ENCODE measurements around the gene TSHZ2.

Gene TSHZ2

GRCh38 chr20:53328961-53329360 is 356.8 kb downstream of the TSHZ2 start:
- Mint-ChIP-seq H3K4me3 (no peak overlapping the region), H3K27me3 (ENCODE audit: low read depth) (no peaks in the 10 kb centered on the region), H3K36me3 (ENCODE audit: low read depth) (no peaks in the 10 kb centered on the region), H3K27ac (no peak overlapping the region), H3K4me1 (ENCODE audit: low read depth) (peaks cover 1% of the 10 kb centered on the region), H3K9me3 (no peaks in the 10 kb centered on the region)

DNA sequence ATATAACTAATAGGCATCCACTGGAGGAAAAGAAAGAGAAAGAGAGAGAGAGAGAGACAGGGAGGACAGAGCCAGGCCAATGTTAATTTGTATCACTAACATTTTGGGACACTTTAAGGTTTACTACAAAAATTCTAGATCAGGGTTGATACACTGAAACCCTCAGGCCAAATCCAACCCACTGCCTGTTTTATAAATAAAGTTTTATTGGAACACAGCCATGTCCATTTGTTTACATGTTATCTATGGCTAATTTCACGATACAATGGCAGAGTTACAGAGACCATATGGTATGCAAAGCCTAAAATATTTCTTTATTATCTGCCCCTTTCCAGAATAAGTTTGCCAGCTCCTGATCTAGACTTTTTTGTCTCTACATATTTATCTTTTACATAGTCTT is 357.6 kb downstream of the TSHZ2 start:
- Mint-ChIP-seq H3K27ac (no peak overlapping the region), H3K27me3 (ENCODE audit: low read depth) (no peaks in the 10 kb centered on the region), H3K9me3 (no peaks in the 10 kb centered on the region), H3K4me1 (ENCODE audit: low read depth) (peaks cover 2% of the 10 kb centered on the region), H3K4me3 (no peak overlapping the region), H3K36me3 (ENCODE audit: low read depth) (no peaks in the 10 kb centered on the region)

GRCh38 chr20:53330601-53331140 is 358.5 kb downstream of the TSHZ2 start:
- Mint-ChIP-seq H3K27me3 (ENCODE audit: low read depth) (no peaks in the 10 kb centered on the region), H3K4me1 (ENCODE audit: low read depth) (peaks cover 2% of the 10 kb centered on the region)

GRCh38 chr20:53331151-53331973 is 359.2 kb downstream of the TSHZ2 start:
- H3K9me3 Mint-ChIP-seq, result no peaks in the 10 kb centered on the region
- peaks cover 2% of the 10 kb centered on the region for H3K4me1 Mint-ChIP-seq (ENCODE audit: low read depth)
- no peaks in the 10 kb centered on the region for H3K36me3 Mint-ChIP-seq (ENCODE audit: low read depth)
- no peaks in the 10 kb centered on the region for H3K27me3 Mint-ChIP-seq (ENCODE audit: low read depth)
- H3K4me3 Mint-ChIP-seq, result no peak overlapping the region
- no peak overlapping the region for H3K27ac Mint-ChIP-seq

More at GRCh38 chr20:53330601-53331140, 358.5 kb downstream of the TSHZ2 start:
- H3K36me3 Mint-ChIP-seq (ENCODE audit: low read depth), result no peaks in the 10 kb centered on the region
- H3K9me3 Mint-ChIP-seq, result no peaks in the 10 kb centered on the region
- no peak overlapping the region for H3K4me3 Mint-ChIP-seq
- no peak overlapping the region for H3K27ac Mint-ChIP-seq

DNA sequence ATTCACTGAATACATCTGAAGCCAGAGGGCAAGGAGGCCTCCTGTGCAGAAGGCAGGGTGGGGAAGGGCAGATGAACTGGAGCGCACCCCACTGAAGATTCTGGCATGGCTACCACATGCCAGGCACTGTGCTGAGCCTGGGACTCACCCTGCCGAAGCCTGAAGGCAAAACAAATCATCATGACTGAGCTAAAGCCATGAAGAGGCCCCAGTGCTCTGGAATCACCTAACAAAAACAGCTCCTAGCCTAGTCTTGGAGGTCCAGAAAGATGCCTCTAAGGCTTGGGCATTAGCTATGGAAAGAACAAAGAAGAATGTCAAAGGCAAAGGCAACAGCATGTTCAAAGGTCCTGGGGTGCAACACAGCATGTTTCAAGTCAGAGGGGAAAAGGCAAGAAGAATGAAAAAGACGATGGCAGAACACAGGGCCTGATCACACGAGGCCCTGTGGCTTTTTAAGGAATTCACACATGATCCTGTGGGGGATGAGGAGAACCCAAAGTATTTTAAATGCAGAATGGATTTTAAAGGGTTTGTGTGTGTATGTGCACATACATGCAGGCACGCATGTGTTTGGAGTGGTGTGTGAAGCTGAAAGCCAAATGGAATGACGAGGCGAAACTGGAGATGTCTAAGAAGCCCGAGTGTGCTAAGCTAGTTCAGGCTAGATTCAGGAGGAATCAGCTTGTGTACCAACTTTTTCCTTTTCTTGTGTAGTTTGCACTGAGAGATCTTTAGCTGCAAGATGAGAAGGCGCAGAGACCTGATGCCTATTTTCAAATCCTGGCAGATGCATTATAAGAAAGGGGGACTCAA is 360.1 kb downstream of the TSHZ2 start:
- H3K9me3 Mint-ChIP-seq, result no peaks in the 10 kb centered on the region
- H3K4me1 Mint-ChIP-seq (ENCODE audit: low read depth), result peaks cover 2% of the 10 kb centered on the region
- H3K4me3 Mint-ChIP-seq, result no peak overlapping the region
- no peaks in the 10 kb centered on the region for H3K36me3 Mint-ChIP-seq (ENCODE audit: low read depth)
- H3K27me3 Mint-ChIP-seq (ENCODE audit: low read depth), result no peaks in the 10 kb centered on the region
- no peak overlapping the region for H3K27ac Mint-ChIP-seq

- H3K27me3 Mint-ChIP-seq (ENCODE audit: low read depth), result no peaks in the 10 kb centered on the region
- peaks cover 2% of the 10 kb centered on the region for H3K4me1 Mint-ChIP-seq (ENCODE audit: low read depth)
- no peaks in the 10 kb centered on the region for H3K36me3 Mint-ChIP-seq (ENCODE audit: low read depth)
- no peak overlapping the region for H3K27ac Mint-ChIP-seq
- H3K9me3 Mint-ChIP-seq, result no peaks in the 10 kb centered on the region
- H3K4me3 Mint-ChIP-seq, result no peak overlapping the region
Observed at GRCh38 chr20:53334861-53335260, 362.7 kb downstream of the TSHZ2 start.

- H3K4me1 Mint-ChIP-seq (ENCODE audit: low read depth), result peaks cover 2% of the 10 kb centered on the region
- no peak overlapping the region for H3K27ac Mint-ChIP-seq
- no peaks in the 10 kb centered on the region for H3K9me3 Mint-ChIP-seq
- H3K36me3 Mint-ChIP-seq (ENCODE audit: low read depth), result no peaks in the 10 kb centered on the region
- H3K4me3 Mint-ChIP-seq, result no peak overlapping the region
- H3K27me3 Mint-ChIP-seq (ENCODE audit: low read depth), result no peaks in the 10 kb centered on the region
Observed at GRCh38 chr20:53335555-53335954, 363.4 kb downstream of the TSHZ2 start.

DNA sequence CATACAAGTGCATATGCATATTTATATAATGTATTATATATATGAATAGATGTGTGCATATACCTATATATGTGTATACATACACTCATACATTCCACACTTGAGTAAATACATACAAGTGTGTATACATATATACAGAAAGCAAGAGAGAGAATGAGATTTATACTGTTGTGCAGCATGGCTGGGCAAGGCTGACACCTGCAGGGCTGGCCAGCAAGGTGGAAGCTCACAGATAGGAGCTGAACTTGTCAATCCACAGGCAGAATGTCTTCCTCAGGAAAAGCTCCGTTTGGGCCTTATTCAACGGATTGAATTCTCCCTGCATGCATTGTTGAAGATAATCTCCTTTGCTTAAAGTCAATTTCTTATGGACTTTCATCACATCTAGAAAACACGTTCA is 364.7 kb downstream of the TSHZ2 start:
- Mint-ChIP-seq H3K36me3 (ENCODE audit: low read depth) (no peaks in the 10 kb centered on the region), H3K27me3 (ENCODE audit: low read depth) (no peaks in the 10 kb centered on the region), H3K4me1 (ENCODE audit: low read depth) (peaks cover 2% of the 10 kb centered on the region), H3K4me3 (no peak overlapping the region), H3K27ac (no peak overlapping the region), H3K9me3 (no peaks in the 10 kb centered on the region)

GRCh38 chr20:53337390-53338101 is 365.4 kb downstream of the TSHZ2 start:
- peaks cover 2% of the 10 kb centered on the region for H3K4me1 Mint-ChIP-seq (ENCODE audit: low read depth)
- H3K27ac Mint-ChIP-seq, result no peak overlapping the region
- H3K36me3 Mint-ChIP-seq (ENCODE audit: low read depth), result no peaks in the 10 kb centered on the region
- H3K4me3 Mint-ChIP-seq, result no peak overlapping the region
- H3K9me3 Mint-ChIP-seq, result no peaks in the 10 kb centered on the region
- H3K27me3 Mint-ChIP-seq (ENCODE audit: low read depth), result no peaks in the 10 kb centered on the region

DNA sequence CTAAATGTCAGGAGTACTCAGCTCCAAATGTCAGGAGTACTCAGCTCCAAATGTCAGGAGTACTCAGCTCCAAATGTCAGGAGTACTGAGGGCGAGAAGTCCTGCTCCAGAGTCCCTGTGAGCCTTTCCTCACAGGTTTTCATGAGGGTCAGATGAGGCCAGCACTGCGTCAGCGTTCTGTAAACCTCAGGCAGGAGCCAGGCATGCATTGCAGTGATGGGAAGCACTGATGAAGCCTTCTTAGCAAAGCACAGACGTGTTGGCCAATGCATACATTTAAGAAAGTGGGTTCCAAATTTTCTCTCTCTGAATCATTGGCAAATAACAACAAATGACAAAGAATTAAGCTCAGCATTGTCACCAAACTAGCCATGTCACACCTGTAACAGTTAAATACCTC is 366.6 kb downstream of the TSHZ2 start:
- H3K4me1 Mint-ChIP-seq (ENCODE audit: low read depth), result peaks cover 2% of the 10 kb centered on the region
- H3K4me3 Mint-ChIP-seq, result no peak overlapping the region
- no peak overlapping the region for H3K27ac Mint-ChIP-seq
- no peaks in the 10 kb centered on the region for H3K27me3 Mint-ChIP-seq (ENCODE audit: low read depth)
- no peaks in the 10 kb centered on the region for H3K36me3 Mint-ChIP-seq (ENCODE audit: low read depth)
- H3K9me3 Mint-ChIP-seq, result no peaks in the 10 kb centered on the region

DNA sequence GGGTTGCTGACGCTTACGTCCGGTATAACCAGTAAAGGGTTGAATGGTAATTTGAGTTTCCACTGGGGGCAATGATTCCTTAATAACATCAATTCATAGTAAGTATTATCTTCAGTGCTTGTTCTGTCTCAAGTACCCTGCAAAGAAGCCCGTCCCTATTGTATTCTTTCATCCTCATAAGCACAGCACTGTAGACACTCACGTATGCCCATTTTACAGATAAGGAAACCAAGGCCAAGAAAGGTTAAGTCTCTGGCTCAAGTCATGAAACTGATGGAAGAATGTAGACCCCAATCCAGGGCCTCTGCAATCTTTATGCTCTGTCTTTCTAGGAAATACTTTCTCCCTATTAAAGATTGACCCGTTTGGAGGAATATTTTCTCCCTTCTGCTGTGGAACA is 370.3 kb downstream of the TSHZ2 start:
- Mint-ChIP-seq H3K9me3 (no peaks in the 10 kb centered on the region), H3K27me3 (ENCODE audit: low read depth) (no peaks in the 10 kb centered on the region)

GRCh38 chr20:53343448-53343847 is 371.3 kb downstream of the TSHZ2 start:
- Mint-ChIP-seq H3K27ac (no peak overlapping the region), H3K4me1 (ENCODE audit: low read depth) (peaks cover 5% of the 10 kb centered on the region), H3K27me3 (ENCODE audit: low read depth) (no peaks in the 10 kb centered on the region), H3K36me3 (ENCODE audit: low read depth) (no peaks in the 10 kb centered on the region), H3K4me3 (no peak overlapping the region), H3K9me3 (no peaks in the 10 kb centered on the region)

More for the DNA sequence above, 370.3 kb downstream of the TSHZ2 start:
- peaks cover 5% of the 10 kb centered on the region for H3K4me1 Mint-ChIP-seq (ENCODE audit: low read depth)
- no peaks in the 10 kb centered on the region for H3K36me3 Mint-ChIP-seq (ENCODE audit: low read depth)
- no peak overlapping the region for H3K27ac Mint-ChIP-seq
- H3K4me3 Mint-ChIP-seq, result no peak overlapping the region

GRCh38 chr20:53344891-53345290 is 372.7 kb downstream of the TSHZ2 start:
- Mint-ChIP-seq H3K27ac (no peak overlapping the region), H3K36me3 (ENCODE audit: low read depth) (no peaks in the 10 kb centered on the region), H3K4me1 (ENCODE audit: low read depth) (peaks cover 5% of the 10 kb centered on the region), H3K27me3 (ENCODE audit: low read depth) (no peaks in the 10 kb centered on the region), H3K9me3 (no peaks in the 10 kb centered on the region), H3K4me3 (no peak overlapping the region)

DNA sequence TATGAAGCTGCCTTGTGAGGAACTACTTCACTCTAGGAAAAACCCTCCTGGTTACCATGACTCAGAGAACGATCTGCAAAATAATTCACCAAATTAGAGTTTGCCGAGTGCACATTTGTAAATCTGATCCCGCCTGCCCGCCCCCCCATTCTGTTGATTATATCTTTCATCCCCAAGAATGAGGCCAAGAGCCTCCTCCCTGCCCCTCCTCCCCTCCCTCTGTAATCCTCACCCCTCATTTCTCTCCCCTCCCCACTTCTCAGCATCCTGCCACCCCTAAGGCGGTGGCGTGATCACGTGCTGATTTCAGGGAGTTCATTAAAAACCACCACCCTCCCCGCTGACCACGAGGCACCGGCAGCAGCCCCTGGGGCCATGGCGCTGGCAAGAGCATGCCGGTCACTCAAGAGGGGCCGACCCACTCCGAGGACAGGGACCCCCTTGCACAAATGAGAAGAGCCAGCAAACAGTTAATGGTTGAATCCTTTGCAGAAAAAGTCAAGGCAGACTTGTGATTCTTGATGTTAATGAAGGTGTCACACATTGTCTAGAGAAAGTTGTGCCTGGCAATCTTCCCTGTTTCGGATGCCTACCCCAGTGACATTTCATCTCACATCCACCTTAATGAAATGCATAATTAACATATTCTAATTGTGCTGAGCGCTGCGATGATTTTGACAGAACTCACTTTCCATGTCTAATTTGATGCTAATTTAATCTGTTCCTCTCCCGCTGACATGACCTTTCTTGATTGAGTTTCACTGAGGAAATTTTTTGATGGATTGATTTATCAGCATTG is 373.6 kb downstream of the TSHZ2 start:
- Mint-ChIP-seq H3K4me1 (ENCODE audit: low read depth) (peaks cover 5% of the 10 kb centered on the region), H3K27me3 (ENCODE audit: low read depth) (no peaks in the 10 kb centered on the region), H3K27ac (no peak overlapping the region), H3K9me3 (no peaks in the 10 kb centered on the region), H3K36me3 (ENCODE audit: low read depth) (no peaks in the 10 kb centered on the region), H3K4me3 (no peak overlapping the region)
